SK-N-DZ (cell line): ENCODE measurements around the gene TMEM109.

Experiments
- DNase-seq: peaks from one replicate; pipeline ENCODE4 v3.0.0-alpha.2; 2015; ENCODE audit warnings: low spot score

Gene TMEM109

GRCh38 chr11:60878245-60879101, 35.5 kb upstream of the TMEM109 start:
- no peak for DNase-seq

- no peak for DNase-seq
Measured at GRCh38 chr11:60879104-60879503, 34.9 kb upstream of the TMEM109 start.

GRCh38 chr11:60879971-60880588, 33.9 kb upstream of the TMEM109 start:
- no peak for DNase-seq

- no peak for DNase-seq
Measured at GRCh38 chr11:60880643-60881282, 33.2 kb upstream of the TMEM109 start.

- DNase-seq = peak; percentile 40
Measured at GRCh38 chr11:60887556-60887955, 26.4 kb upstream of the TMEM109 start.

GRCh38 chr11:60889869-60890311, 24.1 kb upstream of the TMEM109 start:
- no peak for DNase-seq

GRCh38 chr11:60890696-60891095, 23.3 kb upstream of the TMEM109 start:
- no peak for DNase-seq

GRCh38 chr11:60891103-60891741, 22.7 kb upstream of the TMEM109 start:
- no peak for DNase-seq

- no peak for DNase-seq
Measured at GRCh38 chr11:60895687-60896086, 18.3 kb upstream of the TMEM109 start.

- DNase-seq = no peak
Measured at GRCh38 chr11:60897496-60897895, 16.5 kb upstream of the TMEM109 start.

GRCh38 chr11:60899046-60899936, 14.7 kb upstream of the TMEM109 start:
- DNase-seq = peak; percentile 62

- DNase-seq = no peak
Measured at GRCh38 chr11:60899977-60900376, 14.0 kb upstream of the TMEM109 start.

GRCh38 chr11:60900673-60901404, 13.1 kb upstream of the TMEM109 start:
- no peak for DNase-seq

GRCh38 chr11:60902625-60903024, 11.3 kb upstream of the TMEM109 start:
- no peak for DNase-seq

- no peak for DNase-seq
Measured at GRCh38 chr11:60905047-60905446, 8.9 kb upstream of the TMEM109 start.

GRCh38 chr11:60905551-60906113, 8.3 kb upstream of the TMEM109 start:
- no peak for DNase-seq

GRCh38 chr11:60906132-60906972, 7.6 kb upstream of the TMEM109 start, which contains the start of gene PRPF19:
TSS of gene PRPF19 (minus strand) at chr11:60906585. CDS start at chr11:60906382, 203 bp downstream.
- peak; percentile 96 for DNase-seq

- DNase-seq = no peak
Measured at GRCh38 chr11:60908803-60909202, 5.2 kb upstream of the TMEM109 start.
